Activated CD4-positive, alpha-beta T cell treated with anti-CD3 and anti-CD28 coated beads, Interleukin-2, amount 50 U/mL, for 16 hours (primary cell): ENCODE data around the gene SLC44A3.
"Not testable (repeated sequence)": the region's sequence is repeated elsewhere in the genome, so short reads cannot be mapped to it uniquely, and the experiment has no call there.

Experiments
- DNase-seq: peaks from one replicate; pipeline ENCODE4 v3.0.0-alpha.2; 2020

Gene SLC44A3

GRCh38 chr1:94937820-94938219, 117.7 kb downstream of the SLC44A3 start:
- no peak for DNase-seq

GRCh38 chr1:94940738-94941137, 120.6 kb downstream of the SLC44A3 start:
- DNase-seq, result no peak

GRCh38 chr1:94941480-94941879, 121.3 kb downstream of the SLC44A3 start:
- not testable (repeated sequence) for DNase-seq

GRCh38 chr1:94942171-94943128, 122.3 kb downstream of the SLC44A3 start:
- no peak for DNase-seq
